HEK293 (cell line): ENCODE data around the gene BUB1B.

Experiments
- EGR2 ChIP-seq: fragments of 450-650 bp; formaldehyde crosslinking; IDR thresholded peaks from 2 replicates; pipeline ENCODE4 v1.5.1; 2016; ENCODE audit warnings: low read depth, missing biosample characterization, missing genetic modification characterization
- FEZF1 ChIP-seq: fragments of 450-650 bp; formaldehyde crosslinking; IDR thresholded peaks from 2 replicates; pipeline ENCODE4 v1.5.1; 2016; ENCODE audit warnings: missing biosample characterization, missing genetic modification characterization
- HOXA7 ChIP-seq: sonication (generic); formaldehyde crosslinking; IDR thresholded peaks from 2 replicates; pipeline ENCODE4 v1.8.1; 2022; ENCODE audit warnings: missing genetic modification reagents, borderline replicate concordance
- IKZF3 ChIP-seq: fragments of 450-650 bp; IDR thresholded peaks from 2 replicates; pipeline ENCODE4 v1.5.0; 2018; ENCODE audit warnings: missing biosample characterization, mild to moderate bottlenecking, missing genetic modification characterization, moderate library complexity
- MYNN ChIP-seq: fragments of 450-650 bp; formaldehyde crosslinking; IDR thresholded peaks from 2 replicates; pipeline ENCODE4 v1.5.1; 2016; ENCODE audit warnings: missing biosample characterization, missing genetic modification characterization, borderline replicate concordance
- PRDM1 ChIP-seq: fragments of 450-650 bp; formaldehyde crosslinking; IDR thresholded peaks from 2 replicates; pipeline ENCODE4; 2016; ENCODE audit warnings: missing biosample characterization, missing genetic modification characterization
- RBAK ChIP-seq: fragments of 450-650 bp; formaldehyde crosslinking; IDR thresholded peaks from 2 replicates; pipeline ENCODE4 v1.5.1; 2016; ENCODE audit warnings: missing biosample characterization, missing genetic modification characterization
- SP2 ChIP-seq: fragments of 450-650 bp; formaldehyde crosslinking; IDR thresholded peaks from 2 replicates; pipeline ENCODE4 v1.5.1; 2016; ENCODE audit warnings: missing biosample characterization, missing genetic modification characterization
- TSHZ1 ChIP-seq: fragments of 450-650 bp; formaldehyde crosslinking; IDR thresholded peaks from 2 replicates; pipeline ENCODE4 v1.5.1; 2016; ENCODE audit warnings: missing biosample characterization, missing genetic modification characterization, borderline replicate concordance
- WT1 ChIP-seq: fragments of 450-650 bp; formaldehyde crosslinking; IDR thresholded peaks from 2 replicates; pipeline ENCODE4 v1.5.1; 2016; ENCODE audit warnings: missing biosample characterization, missing genetic modification characterization
- ZNF10 ChIP-seq: fragments of 450-650 bp; formaldehyde crosslinking; IDR thresholded peaks from 2 replicates; pipeline ENCODE4 v1.5.1; 2017; ENCODE audit warnings: missing biosample characterization, missing genetic modification characterization
- ZNF248 ChIP-seq: fragments of 450-650 bp; formaldehyde crosslinking; IDR thresholded peaks from 2 replicates; pipeline ENCODE4 v1.5.1; 2017; ENCODE audit warnings: missing biosample characterization, missing genetic modification characterization
- ZNF311 ChIP-seq: fragments of 450-650 bp; formaldehyde crosslinking; IDR thresholded peaks from 2 replicates; pipeline ENCODE4 v1.5.1; 2017; ENCODE audit warnings: missing biosample characterization, missing genetic modification characterization, borderline replicate concordance
- ZNF341 ChIP-seq: fragments of 450-650 bp; formaldehyde crosslinking; IDR thresholded peaks from 2 replicates; pipeline ENCODE4; 2016; ENCODE audit warnings: low read depth, missing biosample characterization, missing genetic modification characterization
- ZNF350 ChIP-seq: fragments of 450-650 bp; formaldehyde crosslinking; IDR thresholded peaks from 2 replicates; pipeline ENCODE4 v1.5.0; 2017; ENCODE audit warnings: missing biosample characterization, mild to moderate bottlenecking, missing genetic modification characterization
- ZNF391 ChIP-seq: fragments of 450-650 bp; formaldehyde crosslinking; IDR thresholded peaks from 2 replicates; pipeline ENCODE4 v1.5.1; 2016; ENCODE audit warnings: low read depth, missing biosample characterization, missing genetic modification characterization, borderline replicate concordance
- ZNF394 ChIP-seq: fragments of 450-650 bp; formaldehyde crosslinking; IDR thresholded peaks from 2 replicates; pipeline ENCODE4 v1.5.1; 2016; ENCODE audit warnings: missing biosample characterization, missing genetic modification characterization, mild to moderate bottlenecking, moderate library complexity, borderline replicate concordance
- ZNF561 ChIP-seq: fragments of 450-650 bp; IDR thresholded peaks from 2 replicates; pipeline ENCODE4 v1.5.1; 2018; ENCODE audit warnings: missing biosample characterization, missing genetic modification characterization, borderline replicate concordance
- ZNF571 ChIP-seq: fragments of 450-650 bp; formaldehyde crosslinking; IDR thresholded peaks from 2 replicates; pipeline ENCODE4 v1.5.0; 2017; ENCODE audit warnings: missing biosample characterization, missing genetic modification characterization
- ZNF610 ChIP-seq: fragments of 450-650 bp; formaldehyde crosslinking; IDR thresholded peaks from 2 replicates; pipeline ENCODE4 v1.5.1; 2016; ENCODE audit warnings: missing biosample characterization, missing genetic modification characterization, borderline replicate concordance
- ZNF621 ChIP-seq: fragments of 450-650 bp; formaldehyde crosslinking; IDR thresholded peaks from 2 replicates; pipeline ENCODE4 v1.5.1; 2017; ENCODE audit warnings: missing biosample characterization, missing genetic modification characterization
- ZNF629 ChIP-seq: fragments of 450-650 bp; formaldehyde crosslinking; IDR thresholded peaks from 2 replicates; pipeline ENCODE4 v1.5.1; 2017; ENCODE audit warnings: missing biosample characterization, missing genetic modification characterization
- ZNF660 ChIP-seq: fragments of 450-650 bp; IDR thresholded peaks from 2 replicates; pipeline ENCODE4 v1.5.1; 2018; ENCODE audit warnings: missing biosample characterization, mild to moderate bottlenecking, missing genetic modification characterization
- ZNF677 ChIP-seq: fragments of 450-650 bp; IDR thresholded peaks from 2 replicates; pipeline ENCODE4 v1.5.0; 2018; ENCODE audit warnings: missing biosample characterization, mild to moderate bottlenecking, missing genetic modification characterization, moderate library complexity
- ZNF76 ChIP-seq: fragments of 450-650 bp; formaldehyde crosslinking; IDR thresholded peaks from 2 replicates; pipeline ENCODE4; 2016; ENCODE audit warnings: low read depth, missing biosample characterization, missing genetic modification characterization, borderline replicate concordance
- ZNF837 ChIP-seq: fragments of 450-650 bp; formaldehyde crosslinking; IDR thresholded peaks from 2 replicates; pipeline ENCODE4 v1.5.1; 2016; ENCODE audit warnings: missing biosample characterization, missing genetic modification characterization
- ZSCAN23 ChIP-seq: fragments of 450-650 bp; formaldehyde crosslinking; IDR thresholded peaks from 2 replicates; pipeline ENCODE4 v1.5.1; 2016; ENCODE audit warnings: missing biosample characterization, missing genetic modification characterization
- ZSCAN30 ChIP-seq: fragments of 450-650 bp; IDR thresholded peaks from 2 replicates; pipeline ENCODE4 v1.5.1; 2018; ENCODE audit warnings: missing biosample characterization, mild to moderate bottlenecking, missing genetic modification characterization, moderate library complexity
- TF ChIP-seq, protein P1 (sequence below): fragments of 450-650 bp; formaldehyde crosslinking; IDR thresholded peaks from 2 replicates; pipeline ENCODE4 v1.5.1; 2016; ENCODE audit warnings: missing biosample characterization, missing genetic modification characterization
- TF ChIP-seq, protein P2 (sequence below): fragments of 450-650 bp; formaldehyde crosslinking; IDR thresholded peaks from 2 replicates; pipeline ENCODE4 v1.5.1; 2016; ENCODE audit warnings: missing biosample characterization, missing genetic modification characterization, borderline replicate concordance
- TF ChIP-seq, protein P3 (sequence below): fragments of 450-650 bp; formaldehyde crosslinking; IDR thresholded peaks from 2 replicates; pipeline ENCODE4 v1.5.1; 2016; ENCODE audit warnings: missing biosample characterization, missing genetic modification characterization

The BUB1B gene

DNA sequence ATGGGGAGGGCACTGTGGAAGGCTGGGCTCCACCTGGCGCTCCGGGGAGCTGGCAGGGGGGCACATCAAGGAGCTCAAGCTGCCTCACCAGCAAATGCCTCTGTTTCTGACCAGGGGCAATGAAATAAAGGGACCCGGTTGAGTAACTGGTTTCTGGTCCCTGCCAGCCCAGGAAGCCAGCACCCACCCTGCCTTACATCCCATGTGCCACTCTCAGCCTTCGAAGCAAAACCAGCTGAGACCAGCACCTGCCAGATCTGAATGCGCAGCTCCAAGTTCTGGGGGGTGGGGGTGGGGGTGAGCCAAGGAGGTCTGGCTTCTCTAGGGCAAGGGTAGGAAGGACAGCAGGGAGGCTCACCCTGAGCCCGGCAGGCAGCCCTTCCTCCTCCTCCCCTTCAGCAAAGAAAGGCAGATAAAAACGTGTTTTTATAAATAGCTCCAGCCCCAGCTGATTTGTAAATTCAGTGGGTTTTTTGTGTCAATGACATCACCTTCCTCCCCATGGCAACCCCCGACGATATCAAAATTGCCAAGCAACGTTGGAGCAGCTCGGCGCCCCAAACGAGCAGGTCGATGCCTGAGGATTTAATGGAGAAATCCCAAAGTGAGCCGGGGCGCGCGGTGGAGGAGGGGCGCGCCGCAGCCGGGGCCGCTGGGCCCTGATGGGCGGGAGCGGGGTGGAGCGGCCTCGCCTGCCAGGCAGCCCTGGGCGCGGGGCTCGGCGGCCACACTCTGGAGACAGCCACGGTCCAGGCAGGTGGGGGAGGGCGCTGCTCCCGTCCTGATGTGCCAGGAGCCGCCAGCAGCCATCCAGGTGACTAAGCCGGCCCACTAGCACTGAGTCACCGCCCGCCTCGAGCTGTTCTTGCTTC, 77.9 kb downstream of the BUB1B start, which contains the start of gene PAK6 (continued):
- TF ChIP-seq WT1 (tag by site-specific recombination) (no peak), RBAK (tag by site-specific recombination) (no peak), MYNN (tag by site-specific recombination) (peak; percentile 77), EGR2 (tag by site-specific recombination) (no peak), ZSCAN23 (tag by site-specific recombination) (no peak), HOXA7 (CRISPR knock-in tag) (no peak), ZNF394 (tag by site-specific recombination) (no peak), ZNF837 (tag by site-specific recombination) (no peak), ZNF391 (no peak), FEZF1 (tag by site-specific recombination) (no peak), PRDM1 (tag by site-specific recombination) (no peak), ZSCAN30 (tag by site-specific recombination) (peak; percentile 88), ZNF629 (tag by site-specific recombination) (peak; percentile 90), TSHZ1 (tag by site-specific recombination) (no peak), ZNF248 (tag by site-specific recombination) (no peak), ZNF10 (no peak), ZNF76 (tag by site-specific recombination) (no peak), ZNF561 (peak; percentile 58; the same call in 1 of the 2 replicates), ZNF610 (tag by site-specific recombination) (no peak), SP2 (tag by site-specific recombination) (peak; percentile 21; the same call in 1 of the 2 replicates), ZNF350 (tag by site-specific recombination) (no peak), IKZF3 (tag by site-specific recombination) (peak; percentile 75), ZNF660 (tag by site-specific recombination) (0 out of 2 replicates have a peak, but pooled peaks have one; percentile 33), ZNF677 (tag by site-specific recombination) (0 out of 2 replicates have a peak, but pooled peaks have one; percentile 10), ZNF311 (no peak), ZNF621 (tag by site-specific recombination) (no peak), ZNF571 (tag by site-specific recombination) (no peak), ZNF341 (tag by site-specific recombination) (0 out of 2 replicates have a peak, but pooled peaks have one; percentile 24)
- TF ChIP-seq, protein P1, sequence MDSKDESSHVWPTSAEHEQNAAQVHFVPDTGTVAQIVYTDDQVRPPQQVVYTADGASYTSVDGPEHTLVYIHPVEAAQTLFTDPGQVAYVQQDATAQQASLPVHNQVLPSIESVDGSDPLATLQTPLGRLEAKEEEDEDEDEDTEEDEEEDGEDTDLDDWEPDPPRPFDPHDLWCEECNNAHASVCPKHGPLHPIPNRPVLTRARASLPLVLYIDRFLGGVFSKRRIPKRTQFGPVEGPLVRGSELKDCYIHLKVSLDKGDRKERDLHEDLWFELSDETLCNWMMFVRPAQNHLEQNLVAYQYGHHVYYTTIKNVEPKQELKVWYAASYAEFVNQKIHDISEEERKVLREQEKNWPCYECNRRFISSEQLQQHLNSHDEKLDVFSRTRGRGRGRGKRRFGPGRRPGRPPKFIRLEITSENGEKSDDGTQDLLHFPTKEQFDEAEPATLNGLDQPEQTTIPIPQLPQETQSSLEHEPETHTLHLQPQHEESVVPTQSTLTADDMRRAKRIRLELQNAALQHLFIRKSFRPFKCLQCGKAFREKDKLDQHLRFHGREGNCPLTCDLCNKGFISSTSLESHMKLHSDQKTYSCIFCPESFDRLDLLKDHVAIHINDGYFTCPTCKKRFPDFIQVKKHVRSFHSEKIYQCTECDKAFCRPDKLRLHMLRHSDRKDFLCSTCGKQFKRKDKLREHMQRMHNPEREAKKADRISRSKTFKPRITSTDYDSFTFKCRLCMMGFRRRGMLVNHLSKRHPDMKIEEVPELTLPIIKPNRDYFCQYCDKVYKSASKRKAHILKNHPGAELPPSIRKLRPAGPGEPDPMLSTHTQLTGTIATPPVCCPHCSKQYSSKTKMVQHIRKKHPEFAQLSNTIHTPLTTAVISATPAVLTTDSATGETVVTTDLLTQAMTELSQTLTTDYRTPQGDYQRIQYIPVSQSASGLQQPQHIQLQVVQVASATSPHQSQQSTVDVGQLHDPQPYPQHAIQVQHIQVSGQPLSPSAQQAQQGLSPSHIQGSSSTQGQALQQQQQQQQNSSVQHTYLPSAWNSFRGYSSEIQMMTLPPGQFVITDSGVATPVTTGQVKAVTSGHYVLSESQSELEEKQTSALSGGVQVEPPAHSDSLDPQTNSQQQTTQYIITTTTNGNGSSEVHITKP: 0 out of 2 replicates have a peak, but pooled peaks have one; percentile 21
- TF ChIP-seq, protein P2, sequence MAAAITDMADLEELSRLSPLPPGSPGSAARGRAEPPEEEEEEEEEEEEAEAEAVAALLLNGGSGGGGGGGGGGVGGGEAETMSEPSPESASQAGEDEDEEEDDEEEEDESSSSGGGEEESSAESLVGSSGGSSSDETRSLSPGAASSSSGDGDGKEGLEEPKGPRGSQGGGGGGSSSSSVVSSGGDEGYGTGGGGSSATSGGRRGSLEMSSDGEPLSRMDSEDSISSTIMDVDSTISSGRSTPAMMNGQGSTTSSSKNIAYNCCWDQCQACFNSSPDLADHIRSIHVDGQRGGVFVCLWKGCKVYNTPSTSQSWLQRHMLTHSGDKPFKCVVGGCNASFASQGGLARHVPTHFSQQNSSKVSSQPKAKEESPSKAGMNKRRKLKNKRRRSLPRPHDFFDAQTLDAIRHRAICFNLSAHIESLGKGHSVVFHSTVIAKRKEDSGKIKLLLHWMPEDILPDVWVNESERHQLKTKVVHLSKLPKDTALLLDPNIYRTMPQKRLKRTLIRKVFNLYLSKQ (tag by site-specific recombination): no peak
- TF ChIP-seq, protein P3, sequence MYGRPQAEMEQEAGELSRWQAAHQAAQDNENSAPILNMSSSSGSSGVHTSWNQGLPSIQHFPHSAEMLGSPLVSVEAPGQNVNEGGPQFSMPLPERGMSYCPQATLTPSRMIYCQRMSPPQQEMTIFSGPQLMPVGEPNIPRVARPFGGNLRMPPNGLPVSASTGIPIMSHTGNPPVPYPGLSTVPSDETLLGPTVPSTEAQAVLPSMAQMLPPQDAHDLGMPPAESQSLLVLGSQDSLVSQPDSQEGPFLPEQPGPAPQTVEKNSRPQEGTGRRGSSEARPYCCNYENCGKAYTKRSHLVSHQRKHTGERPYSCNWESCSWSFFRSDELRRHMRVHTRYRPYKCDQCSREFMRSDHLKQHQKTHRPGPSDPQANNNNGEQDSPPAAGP: no peak
